Upper lobe of right lung (tissue), 1 donor: Measurements from ENCODE around the gene USF1. TPM values are rescaled to one million over a fixed set of nuclear protein-coding genes. Genes with fewer than 3 reads are reported as not detected.
A peak's percentile ranks its signal among the peaks of the same experiment; 100 is the strongest.
"Not testable (repeated sequence)": the region's sequence is repeated elsewhere in the genome, so short reads cannot be mapped to it uniquely, and the experiment has no call there.

Source experiments
- ATAC-seq: fragments of 200-7000 bp; cut with Tn5 transposase; one replicate; pipeline ENCODE4 v1.9.1; 2020; ENCODE audit warnings: mild to moderate bottlenecking, moderate library complexity
- DNase-seq: peaks from one replicate; pipeline ENCODE4 v3.0.0-alpha.2; 2020
- H3K27ac ChIP-seq: fragments of 200-600 bp; one replicate; pipeline ENCODE4 v1.8.0; 2022
- H3K27me3 ChIP-seq: fragments of 200-600 bp; one replicate; pipeline ENCODE4 v1.8.0; 2022; ENCODE audit warnings: mild to moderate bottlenecking
- H3K36me3 ChIP-seq: fragments of 200-600 bp; one replicate; pipeline ENCODE4 v1.8.0; 2022
- H3K4me1 ChIP-seq: fragments of 200-600 bp; one replicate; pipeline ENCODE4 v1.8.0; 2022
- H3K4me3 ChIP-seq: fragments of 200-600 bp; one replicate; pipeline ENCODE4 v1.8.0; 2022; ENCODE audit warnings: mild to moderate bottlenecking
- H3K9me3 ChIP-seq: fragments of 200-600 bp; one replicate; pipeline ENCODE4 v1.8.0; 2022
- intact Hi-C: fragments of 100-400 bp; cut with DNase I; formaldehyde crosslinking; loops from one replicate; pipeline ENCODE4 v1.11.0; 2022
- total RNA-seq: library from RNA; stranded (reverse); fragmentation: NEBNext Ultra II Directional; extraction: Animal tissue kit (Norgen Biotek cat#: 25700); gene quantifications from one replicate; pipeline ENCODE4 v1.2.1, GENCODE V29; 2021
- TF ChIP-seq, protein P1 (sequence below): fragments of 200-600 bp; IDR thresholded peaks from one replicate; pipeline ENCODE4 v1.8.0; 2022; ENCODE audit warnings: antibody characterized with exemption
- donor health status: DM: no; HTN: yes; CAD: no; lungs with severe emphysema.

The USF1 gene
- total RNA-seq, 1 donor from 2014 or later: 67.6 TPM

DNA sequence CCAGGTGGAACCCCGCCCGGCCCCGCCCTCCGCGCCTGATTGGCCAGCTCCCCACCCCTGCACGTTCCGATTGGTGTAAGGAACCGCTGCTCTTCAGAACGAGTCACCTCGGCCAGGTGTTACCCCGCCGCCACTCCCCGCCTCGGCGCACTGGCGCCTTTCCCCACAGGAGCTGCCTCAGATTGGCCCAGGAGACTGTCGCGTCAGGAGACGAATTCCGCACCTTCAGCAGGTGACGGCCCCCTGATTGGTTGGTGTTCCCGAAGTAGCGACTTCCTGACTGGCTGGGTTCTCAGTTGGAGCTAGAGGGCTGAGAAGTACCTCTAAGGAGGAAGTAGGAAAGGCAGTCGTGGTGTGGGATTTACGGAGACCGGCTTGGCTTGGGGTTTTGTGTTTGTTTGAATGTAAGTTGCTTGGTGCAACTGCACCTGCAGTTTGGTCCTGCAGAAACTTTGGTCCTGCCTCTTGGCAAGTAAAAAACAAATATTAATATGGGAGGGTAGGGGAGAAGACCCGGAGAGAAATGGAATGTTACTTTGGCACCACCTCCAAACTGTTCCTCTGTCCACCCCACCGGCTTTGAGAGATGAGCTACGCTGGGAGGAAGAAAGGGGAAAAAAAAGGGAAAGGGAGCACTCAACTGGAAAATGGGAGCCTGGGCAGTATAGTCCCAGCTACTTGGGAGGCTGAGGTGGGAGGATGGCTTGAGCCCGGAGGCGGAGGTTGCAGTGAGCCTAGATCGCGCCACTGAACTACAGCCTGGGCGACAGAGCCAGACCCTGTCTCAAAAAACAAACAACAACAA, 24.4 kb downstream of the USF1 start:
- ATAC-seq: peak; percentile 95
- TF ChIP-seq, protein P1, sequence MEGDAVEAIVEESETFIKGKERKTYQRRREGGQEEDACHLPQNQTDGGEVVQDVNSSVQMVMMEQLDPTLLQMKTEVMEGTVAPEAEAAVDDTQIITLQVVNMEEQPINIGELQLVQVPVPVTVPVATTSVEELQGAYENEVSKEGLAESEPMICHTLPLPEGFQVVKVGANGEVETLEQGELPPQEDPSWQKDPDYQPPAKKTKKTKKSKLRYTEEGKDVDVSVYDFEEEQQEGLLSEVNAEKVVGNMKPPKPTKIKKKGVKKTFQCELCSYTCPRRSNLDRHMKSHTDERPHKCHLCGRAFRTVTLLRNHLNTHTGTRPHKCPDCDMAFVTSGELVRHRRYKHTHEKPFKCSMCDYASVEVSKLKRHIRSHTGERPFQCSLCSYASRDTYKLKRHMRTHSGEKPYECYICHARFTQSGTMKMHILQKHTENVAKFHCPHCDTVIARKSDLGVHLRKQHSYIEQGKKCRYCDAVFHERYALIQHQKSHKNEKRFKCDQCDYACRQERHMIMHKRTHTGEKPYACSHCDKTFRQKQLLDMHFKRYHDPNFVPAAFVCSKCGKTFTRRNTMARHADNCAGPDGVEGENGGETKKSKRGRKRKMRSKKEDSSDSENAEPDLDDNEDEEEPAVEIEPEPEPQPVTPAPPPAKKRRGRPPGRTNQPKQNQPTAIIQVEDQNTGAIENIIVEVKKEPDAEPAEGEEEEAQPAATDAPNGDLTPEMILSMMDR: no peak
- Histone ChIP-seq H3K4me3 (peak overlapping the region; percentile 69), H3K27me3 (no peaks in the 10 kb centered on the region), H3K9me3 (no peaks in the 10 kb centered on the region), H3K36me3 (no peaks in the 10 kb centered on the region), H3K27ac (peak overlapping the region; percentile 84), H3K4me1 (peaks cover 45% of the 10 kb centered on the region)
- peak; percentile 98 for DNase-seq
- intact Hi-C loops: no loop called here

DNA sequence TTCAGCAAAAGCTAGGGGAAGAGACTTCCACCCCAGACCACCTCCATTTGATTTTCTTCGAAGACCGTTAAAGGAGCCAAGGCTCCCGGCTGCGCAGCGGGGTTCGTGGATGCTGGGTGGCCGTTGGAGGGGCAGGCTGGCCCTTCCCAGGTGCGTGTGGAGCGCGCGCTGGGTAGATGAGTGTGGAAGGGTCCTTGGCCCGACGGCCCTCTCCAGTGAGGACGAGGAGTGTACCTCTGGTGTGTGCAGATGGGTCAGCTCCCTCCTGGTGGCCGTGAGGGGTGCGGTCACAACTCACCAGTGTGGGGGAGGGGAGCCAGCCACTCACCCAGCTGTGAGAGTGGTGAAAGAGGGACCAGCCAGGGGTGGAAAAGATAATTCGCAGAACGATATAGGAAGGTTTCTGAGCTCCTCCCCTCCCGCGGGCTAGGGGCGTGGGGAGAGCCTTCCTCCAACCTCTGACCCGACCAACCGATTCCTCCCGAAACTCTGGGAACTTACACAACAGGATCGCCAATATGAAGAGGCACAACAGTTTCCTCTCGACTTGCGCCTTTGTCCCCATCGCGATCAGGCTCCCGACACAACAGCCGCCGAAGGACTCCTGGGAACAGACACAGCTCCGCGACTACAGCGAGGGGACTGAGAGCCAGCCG, 25.1 kb downstream of the USF1 start, which contains the start of gene F11R:
F11R (minus strand) TSS at position 644 of the 656 bp plus-strand sequence; CDS start at position 565, 79 bp downstream.
- Histone ChIP-seq H3K4me3 (peak within 1 kb of the TSS; percentile 69), H3K27ac (peak within 1 kb of the TSS; percentile 84), H3K36me3 (no peaks in the 10 kb centered on the region), H3K9me3 (no peaks in the 10 kb centered on the region), H3K4me1 (peaks cover 45% of the 10 kb centered on the region), H3K27me3 (no peaks in the 10 kb centered on the region)
- intact Hi-C loops: no loop called here
- TF ChIP-seq, protein P1: peak; percentile 32
- DNase-seq (peak; percentile 87), ATAC-seq (peak; percentile 70)

DNA sequence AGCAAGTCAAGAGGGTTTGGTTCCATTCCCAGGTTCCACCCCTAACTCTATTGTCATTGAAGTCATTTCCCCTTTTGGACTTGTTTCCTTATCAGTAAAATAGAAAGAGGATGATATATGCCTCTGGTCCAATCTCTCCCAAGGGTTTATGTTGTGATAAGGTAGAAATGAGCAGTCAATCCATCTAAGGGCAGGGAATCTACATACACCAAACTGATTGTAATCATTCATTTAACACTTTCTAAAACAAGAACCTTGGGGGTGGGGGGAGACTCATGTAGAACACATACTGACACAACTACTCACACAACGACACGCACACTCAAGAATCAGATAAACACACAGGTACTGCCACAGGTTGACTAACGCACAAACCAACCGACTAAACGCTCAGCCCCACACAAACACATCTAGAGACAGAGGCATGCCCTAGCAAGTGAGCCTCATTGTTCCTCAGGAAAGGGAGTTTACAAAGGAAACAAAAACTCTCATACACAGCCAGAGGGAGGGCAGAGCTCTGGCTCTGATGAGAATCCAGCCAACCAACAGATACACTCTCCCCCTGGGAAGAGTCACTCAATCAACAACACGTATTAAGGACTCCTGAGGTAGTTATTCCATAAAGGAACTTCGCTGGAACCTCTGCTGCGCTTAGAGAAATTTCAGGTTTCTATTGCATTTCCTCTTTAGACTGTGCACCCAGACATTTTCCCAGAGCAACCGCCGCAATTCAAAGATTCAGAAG, 25.9 kb downstream of the USF1 start:
- H3K27ac ChIP-seq: peak overlapping the region; percentile 84
- H3K27me3 ChIP-seq: no peaks in the 10 kb centered on the region
- H3K4me3 ChIP-seq: peak overlapping the region; percentile 69
- ATAC-seq (no peak), DNase-seq (peak; percentile 23)
- no peaks in the 10 kb centered on the region for H3K36me3 ChIP-seq
- intact Hi-C loops: no loop called here
- peaks cover 46% of the 10 kb centered on the region for H3K4me1 ChIP-seq
- TF ChIP-seq, protein P1: no peak
- no peaks in the 10 kb centered on the region for H3K9me3 ChIP-seq

DNA sequence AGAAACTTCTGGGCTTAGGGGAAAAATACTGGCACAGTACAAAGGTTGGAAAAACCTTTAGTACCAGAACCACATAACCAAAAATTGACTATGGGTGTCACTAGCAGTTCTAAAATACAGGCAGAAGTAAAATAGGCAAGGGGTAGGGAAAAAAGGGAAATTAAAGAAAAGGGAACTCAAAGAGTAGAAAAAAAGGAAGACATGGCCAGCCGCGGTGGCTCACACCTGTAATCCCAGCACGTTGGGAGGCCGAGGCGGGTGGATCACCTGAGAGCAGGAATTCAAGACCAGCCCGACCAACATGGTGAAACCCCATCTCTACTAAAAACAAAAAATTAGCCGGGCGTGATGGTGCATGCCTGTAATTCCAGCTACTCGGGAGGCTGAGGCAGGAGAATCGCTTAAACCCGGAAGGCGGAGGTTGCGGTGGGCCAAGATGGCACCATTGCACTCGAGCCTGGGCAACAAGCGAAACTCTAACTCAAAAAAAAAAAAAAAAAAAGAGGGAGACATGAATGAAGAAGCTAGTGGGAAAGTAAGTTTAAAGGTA, 26.6 kb downstream of the USF1 start:
- peak; percentile 57 for DNase-seq
- intact Hi-C loops, ATAC-seq, H3K27me3 ChIP-seq, H3K9me3 ChIP-seq, H3K36me3 ChIP-seq: not testable (repeated sequence)
- Histone ChIP-seq H3K4me3 (peak overlapping the region; percentile 69), H3K4me1 (peaks cover 53% of the 10 kb centered on the region), H3K27ac (peak overlapping the region; percentile 84)

DNA sequence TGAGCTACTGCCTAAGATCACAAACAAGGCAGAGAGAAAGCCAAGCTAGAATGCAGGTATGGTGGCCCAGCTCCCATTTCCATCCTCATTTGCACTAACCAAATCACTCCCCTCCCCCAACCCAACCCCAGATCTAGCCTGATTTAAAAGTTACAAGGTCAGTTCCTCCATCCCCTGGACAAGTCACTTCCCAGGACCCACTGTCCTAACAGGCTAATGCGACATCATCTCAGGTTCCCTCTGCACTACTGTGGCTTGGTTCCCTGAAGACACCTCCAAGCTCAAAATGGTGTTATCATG, 27.2 kb downstream of the USF1 start:
- Histone ChIP-seq H3K36me3 (no peaks in the 10 kb centered on the region), H3K4me1 (peaks cover 56% of the 10 kb centered on the region), H3K27ac (peak overlapping the region; percentile 84), H3K9me3 (no peaks in the 10 kb centered on the region), H3K4me3 (peak overlapping the region; percentile 69), H3K27me3 (no peaks in the 10 kb centered on the region)
- TF ChIP-seq, protein P1: no peak
- intact Hi-C loops: no loop called here
- ATAC-seq: no peak
- no peak for DNase-seq
